WTC11 (cell line): ENCODE data around the gene MTA3.

ENCODE experiments used
- ATF1 ChIP-seq: sonication (generic); formaldehyde crosslinking; IDR thresholded peaks from 2 replicates; pipeline ENCODE4 v1.8.1; 2023; ENCODE audit warnings: mild to moderate bottlenecking, moderate library complexity, missing genetic modification reagents
- CTCF ChIP-seq: fragments of 200-600 bp; IDR thresholded peaks from 2 replicates; pipeline ENCODE4 v1.8.0; 2022; ENCODE audit warnings: antibody characterized with exemption
- ETV6 ChIP-seq: sonication (generic); formaldehyde crosslinking; IDR thresholded peaks from 2 replicates; pipeline ENCODE4 v1.8.1; 2022; ENCODE audit warnings: mild to moderate bottlenecking, missing genetic modification reagents
- FOXP1 ChIP-seq: sonication (generic); formaldehyde crosslinking; IDR thresholded peaks from 2 replicates; pipeline ENCODE4 v1.8.0; 2022; ENCODE audit warnings: missing genetic modification reagents, mild to moderate bottlenecking, moderate library complexity, borderline replicate concordance
- HMGXB4 ChIP-seq: sonication (generic); formaldehyde crosslinking; IDR thresholded peaks from 2 replicates; pipeline ENCODE4 v1.8.1; 2023; ENCODE audit warnings: mild to moderate bottlenecking, moderate library complexity, missing genetic modification reagents
- KAT7 ChIP-seq: sonication (generic); formaldehyde crosslinking; IDR thresholded peaks from 2 replicates; pipeline ENCODE4 v1.8.1; 2023; ENCODE audit warnings: missing genetic modification reagents, mild to moderate bottlenecking, borderline replicate concordance
- NFE2L1 ChIP-seq: sonication (generic); formaldehyde crosslinking; IDR thresholded peaks from 2 replicates; pipeline ENCODE4 v1.8.1; 2023; ENCODE audit warnings: missing genetic modification reagents
- PREB ChIP-seq: sonication (generic); formaldehyde crosslinking; IDR thresholded peaks from 2 replicates; pipeline ENCODE4 v1.8.1; 2022; ENCODE audit warnings: mild to moderate bottlenecking, missing genetic modification reagents, moderate library complexity, borderline replicate concordance
- USF2 ChIP-seq: sonication (generic); formaldehyde crosslinking; IDR thresholded peaks from 2 replicates; pipeline ENCODE4 v1.8.1; 2023; ENCODE audit warnings: mild to moderate bottlenecking, missing genetic modification reagents, moderate library complexity
- ZNF121 ChIP-seq: sonication (generic); formaldehyde crosslinking; IDR thresholded peaks from 2 replicates; pipeline ENCODE4 v1.8.0; 2023; ENCODE audit warnings: missing genetic modification reagents
- TF ChIP-seq, protein P1 (sequence below): sonication (generic); formaldehyde crosslinking; IDR thresholded peaks from 2 replicates; pipeline ENCODE4 v1.8.1; 2023; ENCODE audit warnings: mild to moderate bottlenecking, missing genetic modification reagents
- TF ChIP-seq, protein P2 (sequence below): sonication (generic); formaldehyde crosslinking; IDR thresholded peaks from 2 replicates; pipeline ENCODE4 v1.8.0; 2023; ENCODE audit warnings: missing genetic modification reagents, mild to moderate bottlenecking, borderline replicate concordance
- TF ChIP-seq, protein P3 (sequence below): sonication (generic); formaldehyde crosslinking; IDR thresholded peaks from 2 replicates; pipeline ENCODE4 v1.8.0; 2022; ENCODE audit warnings: missing genetic modification reagents

- TF ChIP-seq, protein P1, sequence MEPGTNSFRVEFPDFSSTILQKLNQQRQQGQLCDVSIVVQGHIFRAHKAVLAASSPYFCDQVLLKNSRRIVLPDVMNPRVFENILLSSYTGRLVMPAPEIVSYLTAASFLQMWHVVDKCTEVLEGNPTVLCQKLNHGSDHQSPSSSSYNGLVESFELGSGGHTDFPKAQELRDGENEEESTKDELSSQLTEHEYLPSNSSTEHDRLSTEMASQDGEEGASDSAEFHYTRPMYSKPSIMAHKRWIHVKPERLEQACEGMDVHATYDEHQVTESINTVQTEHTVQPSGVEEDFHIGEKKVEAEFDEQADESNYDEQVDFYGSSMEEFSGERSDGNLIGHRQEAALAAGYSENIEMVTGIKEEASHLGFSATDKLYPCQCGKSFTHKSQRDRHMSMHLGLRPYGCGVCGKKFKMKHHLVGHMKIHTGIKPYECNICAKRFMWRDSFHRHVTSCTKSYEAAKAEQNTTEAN: no peak
- TF ChIP-seq ZNF121 (CRISPR knock-in tag) (no peak), KAT7 (no peak), CTCF (no peak), NFE2L1 (CRISPR knock-in tag) (no peak), ATF1 (CRISPR knock-in tag) (no peak), HMGXB4 (no peak), FOXP1 (CRISPR knock-in tag) (no peak), ETV6 (CRISPR knock-in tag) (no peak), USF2 (CRISPR knock-in tag) (no peak), PREB (no peak)
- TF ChIP-seq, protein P2, sequence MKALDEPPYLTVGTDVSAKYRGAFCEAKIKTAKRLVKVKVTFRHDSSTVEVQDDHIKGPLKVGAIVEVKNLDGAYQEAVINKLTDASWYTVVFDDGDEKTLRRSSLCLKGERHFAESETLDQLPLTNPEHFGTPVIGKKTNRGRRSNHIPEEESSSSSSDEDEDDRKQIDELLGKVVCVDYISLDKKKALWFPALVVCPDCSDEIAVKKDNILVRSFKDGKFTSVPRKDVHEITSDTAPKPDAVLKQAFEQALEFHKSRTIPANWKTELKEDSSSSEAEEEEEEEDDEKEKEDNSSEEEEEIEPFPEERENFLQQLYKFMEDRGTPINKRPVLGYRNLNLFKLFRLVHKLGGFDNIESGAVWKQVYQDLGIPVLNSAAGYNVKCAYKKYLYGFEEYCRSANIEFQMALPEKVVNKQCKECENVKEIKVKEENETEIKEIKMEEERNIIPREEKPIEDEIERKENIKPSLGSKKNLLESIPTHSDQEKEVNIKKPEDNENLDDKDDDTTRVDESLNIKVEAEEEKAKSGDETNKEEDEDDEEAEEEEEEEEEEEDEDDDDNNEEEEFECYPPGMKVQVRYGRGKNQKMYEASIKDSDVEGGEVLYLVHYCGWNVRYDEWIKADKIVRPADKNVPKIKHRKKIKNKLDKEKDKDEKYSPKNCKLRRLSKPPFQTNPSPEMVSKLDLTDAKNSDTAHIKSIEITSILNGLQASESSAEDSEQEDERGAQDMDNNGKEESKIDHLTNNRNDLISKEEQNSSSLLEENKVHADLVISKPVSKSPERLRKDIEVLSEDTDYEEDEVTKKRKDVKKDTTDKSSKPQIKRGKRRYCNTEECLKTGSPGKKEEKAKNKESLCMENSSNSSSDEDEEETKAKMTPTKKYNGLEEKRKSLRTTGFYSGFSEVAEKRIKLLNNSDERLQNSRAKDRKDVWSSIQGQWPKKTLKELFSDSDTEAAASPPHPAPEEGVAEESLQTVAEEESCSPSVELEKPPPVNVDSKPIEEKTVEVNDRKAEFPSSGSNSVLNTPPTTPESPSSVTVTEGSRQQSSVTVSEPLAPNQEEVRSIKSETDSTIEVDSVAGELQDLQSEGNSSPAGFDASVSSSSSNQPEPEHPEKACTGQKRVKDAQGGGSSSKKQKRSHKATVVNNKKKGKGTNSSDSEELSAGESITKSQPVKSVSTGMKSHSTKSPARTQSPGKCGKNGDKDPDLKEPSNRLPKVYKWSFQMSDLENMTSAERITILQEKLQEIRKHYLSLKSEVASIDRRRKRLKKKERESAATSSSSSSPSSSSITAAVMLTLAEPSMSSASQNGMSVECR (CRISPR knock-in tag): no peak
- TF ChIP-seq, protein P3, sequence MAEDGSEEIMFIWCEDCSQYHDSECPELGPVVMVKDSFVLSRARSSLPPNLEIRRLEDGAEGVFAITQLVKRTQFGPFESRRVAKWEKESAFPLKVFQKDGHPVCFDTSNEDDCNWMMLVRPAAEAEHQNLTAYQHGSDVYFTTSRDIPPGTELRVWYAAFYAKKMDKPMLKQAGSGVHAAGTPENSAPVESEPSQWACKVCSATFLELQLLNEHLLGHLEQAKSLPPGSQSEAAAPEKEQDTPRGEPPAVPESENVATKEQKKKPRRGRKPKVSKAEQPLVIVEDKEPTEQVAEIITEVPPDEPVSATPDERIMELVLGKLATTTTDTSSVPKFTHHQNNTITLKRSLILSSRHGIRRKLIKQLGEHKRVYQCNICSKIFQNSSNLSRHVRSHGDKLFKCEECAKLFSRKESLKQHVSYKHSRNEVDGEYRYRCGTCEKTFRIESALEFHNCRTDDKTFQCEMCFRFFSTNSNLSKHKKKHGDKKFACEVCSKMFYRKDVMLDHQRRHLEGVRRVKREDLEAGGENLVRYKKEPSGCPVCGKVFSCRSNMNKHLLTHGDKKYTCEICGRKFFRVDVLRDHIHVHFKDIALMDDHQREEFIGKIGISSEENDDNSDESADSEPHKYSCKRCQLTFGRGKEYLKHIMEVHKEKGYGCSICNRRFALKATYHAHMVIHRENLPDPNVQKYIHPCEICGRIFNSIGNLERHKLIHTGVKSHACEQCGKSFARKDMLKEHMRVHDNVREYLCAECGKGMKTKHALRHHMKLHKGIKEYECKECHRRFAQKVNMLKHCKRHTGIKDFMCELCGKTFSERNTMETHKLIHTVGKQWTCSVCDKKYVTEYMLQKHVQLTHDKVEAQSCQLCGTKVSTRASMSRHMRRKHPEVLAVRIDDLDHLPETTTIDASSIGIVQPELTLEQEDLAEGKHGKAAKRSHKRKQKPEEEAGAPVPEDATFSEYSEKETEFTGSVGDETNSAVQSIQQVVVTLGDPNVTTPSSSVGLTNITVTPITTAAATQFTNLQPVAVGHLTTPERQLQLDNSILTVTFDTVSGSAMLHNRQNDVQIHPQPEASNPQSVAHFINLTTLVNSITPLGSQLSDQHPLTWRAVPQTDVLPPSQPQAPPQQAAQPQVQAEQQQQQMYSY (CRISPR knock-in tag): no peak
Observed at GRCh38 chr2:42567364-42567763, 1.1 kb upstream of the MTA3 start.
